Right forelimb (tissue), 1 donor: ENCODE measurements around the gene RYR3.

Source experiments
- DNase-seq: peaks from one replicate; pipeline ENCODE4 v3.0.0-alpha.2; 2018

The RYR3 gene

DNA sequence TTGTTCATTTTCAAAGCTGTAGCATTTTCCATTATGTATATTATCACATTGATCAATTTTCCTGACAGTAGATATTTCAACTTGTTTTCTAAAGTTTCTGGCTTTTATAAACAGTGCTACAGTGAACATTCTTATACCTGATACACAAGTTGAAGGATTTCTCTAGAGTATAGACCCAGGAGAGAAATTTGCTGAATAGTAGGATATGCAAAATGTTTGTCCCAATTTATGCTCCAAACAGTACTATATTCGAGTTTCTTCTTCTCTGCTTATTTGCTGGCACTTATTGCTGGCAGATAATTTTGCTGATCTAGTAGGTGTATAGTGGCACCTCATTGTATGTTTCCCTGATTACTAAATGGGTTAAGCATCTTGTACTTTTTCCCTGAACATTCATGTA lies 540.3 kb downstream of the RYR3 start:
- DNase-seq: no peak

DNA sequence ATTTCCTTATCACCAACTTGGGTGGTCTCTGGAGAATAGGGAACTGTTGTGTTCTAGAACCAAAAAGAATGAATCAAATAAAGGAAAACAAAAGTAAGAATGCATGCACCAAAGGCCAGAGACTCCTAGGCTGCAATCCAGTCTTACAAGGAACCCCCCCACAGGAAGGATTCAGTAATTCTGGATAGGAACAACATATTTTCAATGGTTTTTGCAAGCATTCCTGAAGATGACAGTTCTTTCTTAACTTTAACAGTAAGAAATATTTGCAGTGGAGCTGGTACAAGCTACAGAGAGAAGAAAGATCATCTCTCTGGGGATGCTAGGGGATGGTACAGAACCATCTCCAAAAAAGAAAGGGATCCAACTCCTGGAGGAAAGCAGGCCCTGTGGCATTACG lies 541.3 kb downstream of the RYR3 start:
- DNase-seq: no peak

DNA sequence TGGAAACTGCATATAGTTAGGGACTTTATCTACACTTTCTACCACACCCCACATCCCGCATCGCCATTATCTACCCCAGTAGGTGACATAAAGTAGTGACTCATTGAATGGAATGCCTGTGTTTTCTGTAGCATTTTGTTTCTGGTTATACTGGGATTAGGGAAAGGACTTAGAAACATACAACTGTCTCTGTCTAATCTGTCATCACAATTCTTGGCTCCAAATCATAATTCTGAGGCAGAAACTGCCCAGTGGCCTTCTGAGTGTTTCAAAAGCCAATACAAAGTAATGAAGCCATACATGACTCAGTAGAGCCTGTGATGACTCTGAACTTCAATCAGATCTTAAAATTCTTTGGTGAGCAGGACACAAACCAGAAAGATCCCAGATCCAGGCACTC lies 541.8 kb downstream of the RYR3 start:
- no peak for DNase-seq

GRCh38 chr15:33857726-33858125 lies 547.0 kb downstream of the RYR3 start:
- DNase-seq: no peak

DNA sequence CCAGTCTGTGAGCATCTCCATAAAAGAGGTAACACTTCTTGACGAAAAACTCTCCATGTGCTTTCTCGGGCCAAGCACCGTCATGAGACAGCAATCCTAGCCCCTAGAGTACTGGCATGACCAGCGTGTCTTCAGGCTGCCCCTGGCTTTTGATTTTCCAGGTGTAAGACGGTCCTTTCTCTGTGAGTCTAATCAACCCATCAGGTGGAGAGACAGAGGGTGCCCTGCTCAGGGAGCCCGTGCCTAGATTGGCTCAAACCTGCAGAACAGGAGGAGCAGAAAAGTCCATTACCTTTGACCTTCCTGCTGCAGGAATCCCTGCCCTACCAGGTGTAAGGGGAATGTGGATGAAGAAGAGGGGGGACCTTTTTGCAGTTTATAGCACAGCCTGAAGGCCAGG lies 548.1 kb downstream of the RYR3 start:
- no peak for DNase-seq

DNA sequence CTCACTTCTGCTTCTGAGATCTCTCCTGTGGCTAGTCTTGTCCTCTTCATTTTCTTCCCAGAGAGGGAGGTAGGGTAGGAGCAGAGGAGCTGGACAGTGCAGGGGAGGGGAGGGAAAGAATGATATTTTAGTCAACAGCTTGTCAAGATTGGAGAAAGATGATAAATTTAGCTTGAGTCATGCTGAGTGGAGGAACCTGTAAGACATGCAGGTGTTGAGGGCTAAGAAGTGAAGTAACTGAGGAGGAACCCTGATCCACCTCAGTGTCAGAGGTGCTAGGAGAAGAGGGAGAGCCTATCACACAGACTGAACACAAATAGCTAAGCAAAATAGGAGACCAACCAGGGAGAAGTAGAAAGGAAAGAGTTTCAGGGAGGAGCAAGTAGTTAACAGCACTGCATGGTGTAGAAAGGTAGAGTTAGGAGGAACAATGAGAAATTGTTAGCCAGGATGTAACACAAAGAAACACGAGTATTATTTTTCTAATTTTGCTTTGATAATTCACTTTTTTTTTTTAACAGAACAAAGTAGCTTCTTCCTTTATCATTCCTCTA lies 549.3 kb downstream of the RYR3 start:
- no peak for DNase-seq

DNA sequence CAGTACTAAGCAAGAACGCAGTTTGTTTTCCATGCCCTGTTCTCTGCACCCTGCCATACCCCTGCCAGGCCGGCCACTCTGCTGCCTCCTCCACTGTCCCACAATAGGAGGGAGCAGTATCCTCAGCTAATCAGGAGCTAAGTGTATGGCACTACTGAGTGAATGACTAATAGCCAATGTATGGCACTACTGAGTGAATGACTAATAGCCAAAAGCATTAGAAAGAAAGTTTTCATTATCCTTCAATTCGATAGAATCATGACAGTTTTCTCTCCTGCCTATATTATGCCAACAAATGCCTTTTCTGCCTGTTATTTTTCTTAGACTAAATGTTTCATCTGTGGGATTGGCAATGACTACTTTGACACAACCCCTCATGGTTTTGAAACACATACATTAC lies 550.0 kb downstream of the RYR3 start:
- no peak for DNase-seq

DNA sequence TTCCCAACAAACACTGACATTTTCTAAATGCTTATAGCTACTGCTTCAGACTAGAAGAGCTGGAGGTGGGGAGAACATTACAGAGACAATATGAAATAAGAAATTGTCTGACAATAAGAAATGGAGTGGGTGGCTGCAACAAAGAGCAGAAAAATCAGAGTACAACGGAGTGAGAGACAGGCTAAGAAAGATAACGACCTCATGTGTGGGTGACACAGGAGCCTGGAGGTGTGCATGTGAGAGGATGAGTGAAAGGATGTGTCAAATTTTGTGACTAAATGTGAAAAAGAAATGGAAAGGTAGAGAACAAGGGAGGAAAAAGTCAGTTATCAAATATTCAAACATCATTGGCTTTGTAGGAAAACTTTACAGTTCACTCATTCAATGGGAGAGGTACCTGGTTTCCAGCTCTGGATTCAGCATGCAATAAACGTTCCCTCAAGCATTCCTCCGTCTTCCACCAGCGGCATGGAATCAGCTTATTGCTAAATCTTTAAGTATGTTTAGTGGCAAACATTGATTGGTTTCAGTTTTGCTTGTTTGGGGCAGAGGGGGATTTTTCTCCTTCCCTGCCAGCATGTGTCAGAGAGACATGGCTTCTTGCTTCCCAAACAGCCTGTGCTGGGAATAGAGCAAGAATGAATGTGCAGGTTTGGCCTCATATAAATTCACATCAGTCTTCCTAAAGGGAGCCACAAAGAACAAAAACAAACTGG lies 553.8 kb downstream of the RYR3 start:
- DNase-seq: no peak

GRCh38 chr15:33865416-33865815 lies 554.6 kb downstream of the RYR3 start:
- DNase-seq: no peak

- no peak for DNase-seq
These were observed 555.5 kb downstream of the RYR3 start for GRCh38 chr15:33866101-33866737.

- no peak for DNase-seq
These were observed 561.2 kb downstream of the RYR3 start for GRCh38 chr15:33871980-33872379.

GRCh38 chr15:33872416-33873106 lies 561.8 kb downstream of the RYR3 start:
- DNase-seq: no peak

- no peak for DNase-seq
These were observed 563.4 kb downstream of the RYR3 start for GRCh38 chr15:33874156-33874555.

- no peak for DNase-seq
These were observed 572.2 kb downstream of the RYR3 start for GRCh38 chr15:33882921-33883320.

DNA sequence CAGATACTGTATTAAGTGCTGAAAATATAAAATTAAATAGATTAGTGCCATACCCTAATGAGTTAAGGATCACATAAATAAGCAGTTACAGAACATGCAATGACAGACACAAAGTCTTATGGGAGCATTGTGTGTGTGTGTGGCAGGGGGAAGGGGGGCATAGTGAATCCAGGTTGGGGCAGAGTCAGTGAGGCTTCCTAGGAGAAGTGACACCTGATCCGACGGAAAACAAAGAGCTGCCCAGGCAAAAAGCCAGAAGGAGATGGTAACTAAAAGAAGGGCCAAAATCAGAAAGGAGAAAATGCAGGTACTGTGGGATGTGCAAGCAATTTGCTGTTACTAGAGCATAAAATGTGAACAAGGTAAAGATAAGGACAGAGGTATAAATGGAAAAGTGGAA lies 577.4 kb downstream of the RYR3 start:
- no peak for DNase-seq

GRCh38 chr15:33894193-33894592 lies 583.4 kb downstream of the RYR3 start:
- DNase-seq: no peak

DNA sequence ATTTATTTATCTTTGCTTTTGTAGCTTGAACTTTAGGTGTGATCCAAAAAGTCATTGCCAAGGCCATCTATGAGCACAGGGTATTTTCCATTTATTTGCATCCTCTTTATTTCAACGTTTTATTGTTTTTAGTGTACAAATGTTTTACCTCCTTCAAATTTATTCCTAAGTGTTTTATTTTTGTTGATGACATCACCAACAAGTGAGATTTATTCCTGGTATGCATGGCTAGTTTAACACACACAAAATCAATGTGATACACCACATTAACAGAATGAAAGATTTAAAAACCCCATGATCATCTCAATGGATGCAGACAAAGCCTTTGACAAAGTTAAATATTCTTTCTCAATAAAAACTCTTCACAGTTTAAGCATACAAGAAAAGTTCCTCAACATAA lies 591.3 kb downstream of the RYR3 start:
- DNase-seq: no peak

DNA sequence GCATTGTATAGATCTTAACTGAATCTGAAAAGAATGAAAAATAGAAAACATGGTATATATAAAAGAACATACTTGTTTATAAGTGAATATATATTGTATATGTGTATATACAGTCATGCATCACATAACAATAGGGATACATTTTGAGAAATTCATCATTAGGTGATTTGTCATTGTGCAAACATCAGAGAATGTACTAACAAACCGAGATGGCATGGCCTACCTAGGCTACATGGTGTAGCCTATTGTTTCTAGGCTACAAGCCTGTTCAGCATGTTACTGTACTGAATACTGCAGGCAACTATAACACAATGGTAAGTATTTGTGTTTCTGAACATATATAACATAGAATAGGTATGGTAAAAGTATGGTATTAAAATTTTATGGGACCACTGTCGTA lies 592.9 kb downstream of the RYR3 start:
- DNase-seq: no peak

DNA sequence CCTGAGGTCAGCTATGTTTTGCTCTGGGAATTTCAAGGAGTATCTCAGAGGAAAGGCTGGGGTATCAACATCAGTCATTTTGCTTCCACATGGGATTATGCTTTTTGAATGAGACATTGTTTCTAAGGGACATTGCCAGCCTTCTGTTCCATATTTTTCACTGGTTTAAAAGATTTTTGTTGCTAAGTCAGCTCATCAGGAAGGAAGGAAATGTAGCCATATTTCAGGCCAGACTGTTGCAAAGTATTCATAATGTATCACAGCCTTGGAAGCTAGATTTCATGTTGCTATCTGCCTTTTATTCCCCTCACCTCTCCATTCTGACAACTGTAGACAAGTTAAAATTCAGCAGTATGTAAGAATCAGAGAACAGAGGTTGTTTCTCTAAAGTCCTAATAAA lies 596.6 kb downstream of the RYR3 start:
- DNase-seq: no peak

GRCh38 chr15:33908406-33908805 lies 597.6 kb downstream of the RYR3 start:
- DNase-seq: no peak

- DNase-seq: no peak
These were observed 600.0 kb downstream of the RYR3 start for GRCh38 chr15:33910741-33911140.

DNA sequence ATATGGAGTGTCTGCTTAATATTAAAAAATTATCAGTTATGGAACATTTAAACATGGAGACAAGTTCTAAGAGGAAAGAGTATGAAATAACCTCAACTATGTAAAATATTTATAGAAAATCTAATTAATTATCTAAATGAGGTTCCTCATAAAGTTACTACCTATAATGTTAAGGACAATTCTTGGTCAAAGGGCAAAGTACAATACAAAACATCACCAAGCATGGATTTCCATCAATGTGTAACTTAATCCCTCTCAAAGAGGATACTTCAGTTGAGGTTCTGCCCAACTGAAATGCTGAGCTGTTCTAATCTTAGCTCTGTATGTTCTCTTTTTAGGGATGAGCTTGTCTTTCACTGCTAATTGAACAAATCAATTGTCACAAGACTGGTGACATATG lies 601.6 kb downstream of the RYR3 start:
- DNase-seq: no peak

- no peak for DNase-seq
These were observed 602.7 kb downstream of the RYR3 start for GRCh38 chr15:33913459-33913858.
